HepG2 (cell line): ENCODE results near the gene PRRT1B. TPM values are rescaled to one million over a fixed set of nuclear protein-coding genes. Genes with fewer than 3 reads are reported as not detected.

Source experiments
- AKAP8 ChIP-seq: sonication (generic); formaldehyde crosslinking; IDR thresholded peaks from 2 replicates; pipeline ENCODE4 v1.5.1; 2020; ENCODE audit warnings: mild to moderate bottlenecking, missing genetic modification reagents
- FOXO1 ChIP-seq: sonication (generic); formaldehyde crosslinking; IDR thresholded peaks from 2 replicates; pipeline ENCODE4 v1.4.0; 2020; ENCODE audit warnings: missing genetic modification reagents
- HCFC1 ChIP-seq: fragments of 150-350 bp; IDR thresholded peaks from 2 replicates; pipeline ENCODE4 v1.6.1; 2014; ENCODE audit warnings: low read depth, low read length
- MTERF4 ChIP-seq: sonication (generic); formaldehyde crosslinking; IDR thresholded peaks from 2 replicates; pipeline ENCODE4 v1.8.0; 2023; ENCODE audit warnings: mild to moderate bottlenecking, missing genetic modification reagents
- SAP130 ChIP-seq: IDR thresholded peaks from 2 replicates; pipeline ENCODE4 v1.6.1; 2016; ENCODE audit warnings: low read depth
- SMC3 ChIP-seq: IDR thresholded peaks from 2 replicates; pipeline ENCODE4 v1.6.1; 2011; ENCODE audit warnings: low read length, improper control_type of control experiment
- TARDBP ChIP-seq: sonication (generic); formaldehyde crosslinking; IDR thresholded peaks from 2 replicates; pipeline ENCODE4 v1.8.0; 2022; ENCODE audit warnings: mild to moderate bottlenecking, missing genetic modification reagents
- ZFP36L1 ChIP-seq: sonication (generic); formaldehyde crosslinking; IDR thresholded peaks from 2 replicates; pipeline ENCODE4 v1.8.0; 2022; ENCODE audit warnings: mild to moderate bottlenecking, missing genetic modification reagents, moderate library complexity
- ZFYVE20 ChIP-seq: sonication (generic); formaldehyde crosslinking; IDR thresholded peaks from 2 replicates; pipeline ENCODE4 v1.8.0; 2023; ENCODE audit warnings: low read depth, mild to moderate bottlenecking, moderate library complexity, missing genetic modification reagents, borderline replicate concordance
- ZIK1 ChIP-seq: sonication (generic); formaldehyde crosslinking; IDR thresholded peaks from 2 replicates; pipeline ENCODE4 v1.5.0; 2020; ENCODE audit warnings: mild to moderate bottlenecking, low read depth, missing genetic modification reagents, borderline replicate concordance
- ZNF138 ChIP-seq: sonication (generic); formaldehyde crosslinking; IDR thresholded peaks from 2 replicates; pipeline ENCODE4 v1.5.0; 2020; ENCODE audit warnings: mild to moderate bottlenecking, low read depth, missing genetic modification reagents
- polyA plus RNA-seq, 8 experiments: library from polyadenylated mRNA; depleted of rRNA in 3 of 8; stranded (reverse) in 7 of 8; unstranded in 1 of 8; fragments of >200 nt; fragmentation: Illumina TruSeq in 4 of 8; extraction: Trizol in 4 of 8; gene quantifications; 2 replicates each; pipeline versions ENCODE4 v1.2.1 to v1.2.3, GENCODE V29; 2011 to 2016; ENCODE audit warnings: low read depth in 4 of 8, missing spikeins in 1 of 8, mixed read lengths in 1 of 8; ENCODE audit not compliant: insufficient read depth in 1 of 8
- total RNA-seq, 5 experiments: library from RNA; depleted of rRNA; stranded (reverse); fragments of >200 nt; fragmentation: Illumina TruSeq; extraction: Trizol; gene quantifications; 2 replicates each; pipeline ENCODE4 v1.2.3, GENCODE V29; 2016; ENCODE audit warnings: low read depth in 1 of 5
- TF ChIP-seq, protein P1 (sequence below): conservative IDR thresholded peaks from 2 replicates; pipeline ENCODE4 v1.6.1; 2018; ENCODE audit warnings: missing genetic modification reagents
- TF ChIP-seq, protein P2 (sequence below): sonication (generic); formaldehyde crosslinking; IDR thresholded peaks from 2 replicates; pipeline ENCODE4 v1.4.0; 2020; ENCODE audit warnings: missing genetic modification reagents
- TF ChIP-seq, protein P3 (sequence below): sonication (generic); formaldehyde crosslinking; IDR thresholded peaks from one replicate; pipeline ENCODE4 v1.5.1; 2020; ENCODE audit warnings: mild to moderate bottlenecking, missing genetic modification reagents; ENCODE audit errors: not compliant biosample characterization

PRRT1B gene
- total and polyA plus RNA-seq, 2 of the 13 experiments (the other 11 are each of a cell fraction or from before 2014, with no cell fraction given): not detected

DNA sequence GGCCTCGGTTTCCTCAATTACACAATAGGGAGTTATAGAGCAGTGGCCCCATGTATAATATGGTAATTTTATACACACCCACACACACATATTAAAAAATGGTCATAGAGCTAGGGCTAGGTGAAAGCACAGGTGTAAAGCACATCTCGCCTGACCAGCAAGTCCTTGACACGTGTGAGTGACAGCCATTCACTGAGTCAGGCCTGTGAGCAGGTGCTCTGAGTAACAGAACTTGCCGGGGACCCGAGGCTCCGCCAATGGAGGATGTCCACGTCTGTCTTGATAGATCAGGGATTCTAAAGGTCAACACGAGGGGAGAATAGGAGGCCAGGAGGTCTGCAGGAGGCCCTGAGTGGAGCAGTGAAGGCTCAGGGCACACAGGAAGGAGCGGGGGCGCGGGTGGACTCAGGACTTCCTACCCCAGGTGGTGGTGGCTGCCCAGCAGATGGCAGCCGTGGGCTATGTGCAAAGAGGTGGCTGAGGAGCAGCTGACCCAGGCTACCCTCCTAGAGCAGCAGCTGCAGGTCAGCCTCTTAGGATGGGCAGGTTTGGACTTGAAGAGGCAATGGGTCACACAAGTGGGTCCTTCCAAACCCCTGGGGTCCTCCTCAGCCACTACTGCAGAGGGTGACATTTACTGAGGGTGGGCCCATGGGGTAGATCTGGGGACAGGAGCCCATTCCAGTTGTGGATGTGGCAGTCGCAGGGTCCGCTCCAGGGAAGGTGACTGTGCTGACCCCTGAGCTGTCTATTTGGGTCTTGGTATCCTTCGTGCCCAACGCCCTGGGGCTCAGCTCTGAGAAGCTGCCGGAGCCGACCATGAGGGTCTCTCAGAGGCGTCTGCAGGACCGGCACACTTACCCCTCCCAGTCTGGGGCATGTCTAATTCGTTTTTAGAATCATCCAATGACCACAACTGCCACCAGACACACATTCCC, 45.9 kb downstream of the PRRT1B start (continued):
- TF ChIP-seq SMC3 (peak; percentile 88), HCFC1 (no peak), MTERF4 (CRISPR knock-in tag) (no peak), FOXO1 (CRISPR knock-in tag) (peak; percentile 38; the same call in 1 of the 2 replicates), ZNF138 (CRISPR knock-in tag) (no peak), AKAP8 (CRISPR knock-in tag) (peak; percentile 63; the same call in 1 of the 2 replicates), SAP130 (CRISPR knock-in tag) (peak; percentile 47; the same call in 1 of the 2 replicates), ZIK1 (CRISPR knock-in tag) (no peak), ZFYVE20 (no peak), TARDBP (CRISPR knock-in tag) (peak; percentile 60), ZFP36L1 (CRISPR knock-in tag) (no peak)
- TF ChIP-seq, protein P1, sequence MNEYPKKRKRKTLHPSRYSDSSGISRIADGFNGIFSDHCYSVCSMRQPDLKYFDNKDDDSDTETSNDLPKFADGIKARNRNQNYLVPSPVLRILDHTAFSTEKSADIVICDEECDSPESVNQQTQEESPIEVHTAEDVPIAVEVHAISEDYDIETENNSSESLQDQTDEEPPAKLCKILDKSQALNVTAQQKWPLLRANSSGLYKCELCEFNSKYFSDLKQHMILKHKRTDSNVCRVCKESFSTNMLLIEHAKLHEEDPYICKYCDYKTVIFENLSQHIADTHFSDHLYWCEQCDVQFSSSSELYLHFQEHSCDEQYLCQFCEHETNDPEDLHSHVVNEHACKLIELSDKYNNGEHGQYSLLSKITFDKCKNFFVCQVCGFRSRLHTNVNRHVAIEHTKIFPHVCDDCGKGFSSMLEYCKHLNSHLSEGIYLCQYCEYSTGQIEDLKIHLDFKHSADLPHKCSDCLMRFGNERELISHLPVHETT (CRISPR knock-in tag): 0 out of 2 replicates have a peak, but pooled peaks have one; percentile 42
- TF ChIP-seq, protein P2, sequence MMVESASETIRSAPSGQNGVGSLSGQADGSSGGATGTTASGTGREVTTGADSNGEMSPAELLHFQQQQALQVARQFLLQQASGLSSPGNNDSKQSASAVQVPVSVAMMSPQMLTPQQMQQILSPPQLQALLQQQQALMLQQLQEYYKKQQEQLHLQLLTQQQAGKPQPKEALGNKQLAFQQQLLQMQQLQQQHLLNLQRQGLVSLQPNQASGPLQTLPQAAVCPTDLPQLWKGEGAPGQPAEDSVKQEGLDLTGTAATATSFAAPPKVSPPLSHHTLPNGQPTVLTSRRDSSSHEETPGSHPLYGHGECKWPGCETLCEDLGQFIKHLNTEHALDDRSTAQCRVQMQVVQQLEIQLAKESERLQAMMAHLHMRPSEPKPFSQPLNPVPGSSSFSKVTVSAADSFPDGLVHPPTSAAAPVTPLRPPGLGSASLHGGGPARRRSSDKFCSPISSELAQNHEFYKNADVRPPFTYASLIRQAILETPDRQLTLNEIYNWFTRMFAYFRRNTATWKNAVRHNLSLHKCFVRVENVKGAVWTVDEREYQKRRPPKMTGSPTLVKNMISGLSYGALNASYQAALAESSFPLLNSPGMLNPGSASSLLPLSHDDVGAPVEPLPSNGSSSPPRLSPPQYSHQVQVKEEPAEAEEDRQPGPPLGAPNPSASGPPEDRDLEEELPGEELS (CRISPR knock-in tag): 0 out of 2 replicates have a peak, but pooled peaks have one; percentile 37
- TF ChIP-seq, protein P3, sequence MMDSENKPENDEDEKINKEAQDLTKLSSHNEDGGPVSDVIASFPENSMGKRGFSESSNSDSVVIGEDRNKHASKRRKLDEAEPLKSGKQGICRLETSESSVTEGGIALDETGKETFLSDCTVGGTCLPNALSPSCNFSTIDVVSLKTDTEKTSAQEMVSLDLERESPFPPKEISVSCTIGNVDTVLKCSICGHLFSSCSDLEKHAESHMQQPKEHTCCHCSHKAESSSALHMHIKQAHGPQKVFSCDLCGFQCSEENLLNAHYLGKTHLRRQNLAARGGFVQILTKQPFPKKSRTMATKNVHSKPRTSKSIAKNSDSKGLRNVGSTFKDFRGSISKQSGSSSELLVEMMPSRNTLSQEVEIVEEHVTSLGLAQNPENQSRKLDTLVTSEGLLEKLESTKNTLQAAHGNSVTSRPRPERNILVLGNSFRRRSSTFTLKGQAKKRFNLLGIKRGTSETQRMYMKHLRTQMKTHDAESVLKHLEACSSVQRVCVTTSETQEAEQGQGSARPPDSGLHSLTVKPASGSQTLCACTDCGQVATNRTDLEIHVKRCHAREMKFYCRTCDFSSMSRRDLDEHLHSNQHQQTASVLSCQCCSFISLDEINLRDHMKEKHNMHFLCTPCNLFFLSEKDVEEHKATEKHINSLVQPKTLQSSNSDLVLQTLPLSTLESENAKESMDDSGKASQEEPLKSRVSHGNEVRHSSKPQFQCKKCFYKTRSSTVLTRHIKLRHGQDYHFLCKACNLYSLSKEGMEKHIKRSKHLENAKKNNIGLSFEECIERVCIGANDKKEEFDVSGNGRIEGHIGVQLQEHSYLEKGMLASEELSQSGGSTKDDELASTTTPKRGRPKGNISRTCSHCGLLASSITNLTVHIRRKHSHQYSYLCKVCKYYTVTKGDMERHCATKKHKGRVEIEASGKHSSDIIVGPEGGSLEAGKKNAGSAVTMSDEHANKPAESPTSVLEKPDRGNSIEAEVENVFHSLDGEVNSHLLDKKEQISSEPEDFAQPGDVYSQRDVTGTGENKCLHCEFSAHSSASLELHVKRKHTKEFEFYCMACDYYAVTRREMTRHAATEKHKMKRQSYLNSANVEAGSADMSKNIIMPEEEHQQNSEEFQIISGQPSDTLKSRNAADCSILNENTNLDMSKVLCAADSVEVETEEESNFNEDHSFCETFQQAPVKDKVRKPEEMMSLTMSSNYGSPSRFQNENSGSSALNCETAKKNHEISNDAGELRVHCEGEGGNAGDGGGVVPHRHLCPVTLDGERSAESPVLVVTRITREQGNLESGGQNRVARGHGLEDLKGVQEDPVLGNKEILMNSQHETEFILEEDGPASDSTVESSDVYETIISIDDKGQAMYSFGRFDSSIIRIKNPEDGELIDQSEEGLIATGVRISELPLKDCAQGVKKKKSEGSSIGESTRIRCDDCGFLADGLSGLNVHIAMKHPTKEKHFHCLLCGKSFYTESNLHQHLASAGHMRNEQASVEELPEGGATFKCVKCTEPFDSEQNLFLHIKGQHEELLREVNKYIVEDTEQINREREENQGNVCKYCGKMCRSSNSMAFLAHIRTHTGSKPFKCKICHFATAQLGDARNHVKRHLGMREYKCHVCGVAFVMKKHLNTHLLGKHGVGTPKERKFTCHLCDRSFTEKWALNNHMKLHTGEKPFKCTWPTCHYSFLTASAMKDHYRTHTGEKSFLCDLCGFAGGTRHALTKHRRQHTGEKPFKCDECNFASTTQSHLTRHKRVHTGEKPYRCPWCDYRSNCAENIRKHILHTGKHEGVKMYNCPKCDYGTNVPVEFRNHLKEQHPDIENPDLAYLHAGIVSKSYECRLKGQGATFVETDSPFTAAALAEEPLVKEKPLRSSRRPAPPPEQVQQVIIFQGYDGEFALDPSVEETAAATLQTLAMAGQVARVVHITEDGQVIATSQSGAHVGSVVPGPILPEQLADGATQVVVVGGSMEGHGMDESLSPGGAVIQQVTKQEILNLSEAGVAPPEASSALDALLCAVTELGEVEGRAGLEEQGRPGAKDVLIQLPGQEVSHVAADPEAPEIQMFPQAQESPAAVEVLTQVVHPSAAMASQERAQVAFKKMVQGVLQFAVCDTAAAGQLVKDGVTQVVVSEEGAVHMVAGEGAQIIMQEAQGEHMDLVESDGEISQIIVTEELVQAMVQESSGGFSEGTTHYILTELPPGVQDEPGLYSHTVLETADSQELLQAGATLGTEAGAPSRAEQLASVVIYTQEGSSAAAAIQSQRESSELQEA (CRISPR knock-in tag): no peak
